ENCODE results near the gene ZCCHC2. TPM values are rescaled to one million over a fixed set of nuclear protein-coding genes. Genes with fewer than 3 reads are reported as not detected.

The ZCCHC2 gene
- total RNA-seq, 2 donors from 2014 or later = 12.9 to 16.8 TPM

DNA sequence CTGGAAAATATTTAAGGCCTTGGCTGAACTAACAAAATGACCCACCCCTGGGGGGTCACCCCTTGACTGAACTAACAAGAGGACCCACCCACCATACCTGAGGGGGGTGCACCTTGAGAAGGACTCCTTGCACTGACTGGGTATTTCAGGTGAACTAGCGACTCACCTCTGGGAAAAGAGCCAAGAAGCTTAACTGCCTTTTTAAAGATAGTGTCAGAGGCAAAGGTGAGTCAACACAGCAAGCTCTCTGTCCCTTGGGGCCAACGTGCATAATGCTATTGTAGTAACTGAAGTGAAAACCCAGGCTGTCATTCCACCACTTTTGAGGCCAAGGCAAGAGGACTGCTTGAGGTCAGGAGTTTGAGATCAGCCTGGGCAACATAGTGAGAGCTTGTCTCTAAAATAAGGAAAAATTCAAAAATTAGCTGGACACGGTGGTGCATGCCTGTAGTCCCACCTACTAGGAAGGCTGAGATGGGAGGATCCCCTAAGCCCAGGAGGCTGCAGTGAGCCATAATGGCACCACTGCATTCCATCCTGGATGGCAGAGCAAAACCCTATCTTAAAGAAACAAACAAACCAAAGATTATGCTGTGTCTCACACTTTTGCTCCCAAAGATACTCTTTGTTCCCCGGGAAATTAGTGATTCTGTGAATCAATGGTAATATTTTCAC is 36.4 kb upstream of the ZCCHC2 start:
- Histone ChIP-seq H3K27ac (no peak overlapping the region), H3K9me3 (peaks cover 0 to 2% of the 10 kb centered on the region in 2 donors), H3K4me3 (no peak overlapping the region), H3K36me3 (no peaks in the 10 kb centered on the region), H3K27me3 (no peaks in the 10 kb centered on the region), H3K4me1 (no peaks in the 10 kb centered on the region)
- TF ChIP-seq, protein P1, sequence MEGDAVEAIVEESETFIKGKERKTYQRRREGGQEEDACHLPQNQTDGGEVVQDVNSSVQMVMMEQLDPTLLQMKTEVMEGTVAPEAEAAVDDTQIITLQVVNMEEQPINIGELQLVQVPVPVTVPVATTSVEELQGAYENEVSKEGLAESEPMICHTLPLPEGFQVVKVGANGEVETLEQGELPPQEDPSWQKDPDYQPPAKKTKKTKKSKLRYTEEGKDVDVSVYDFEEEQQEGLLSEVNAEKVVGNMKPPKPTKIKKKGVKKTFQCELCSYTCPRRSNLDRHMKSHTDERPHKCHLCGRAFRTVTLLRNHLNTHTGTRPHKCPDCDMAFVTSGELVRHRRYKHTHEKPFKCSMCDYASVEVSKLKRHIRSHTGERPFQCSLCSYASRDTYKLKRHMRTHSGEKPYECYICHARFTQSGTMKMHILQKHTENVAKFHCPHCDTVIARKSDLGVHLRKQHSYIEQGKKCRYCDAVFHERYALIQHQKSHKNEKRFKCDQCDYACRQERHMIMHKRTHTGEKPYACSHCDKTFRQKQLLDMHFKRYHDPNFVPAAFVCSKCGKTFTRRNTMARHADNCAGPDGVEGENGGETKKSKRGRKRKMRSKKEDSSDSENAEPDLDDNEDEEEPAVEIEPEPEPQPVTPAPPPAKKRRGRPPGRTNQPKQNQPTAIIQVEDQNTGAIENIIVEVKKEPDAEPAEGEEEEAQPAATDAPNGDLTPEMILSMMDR (IDR thresholded peaks at IDR 0.05) = no peak
- no peak for DNase-seq (ENCODE audit: low spot score)

DNA sequence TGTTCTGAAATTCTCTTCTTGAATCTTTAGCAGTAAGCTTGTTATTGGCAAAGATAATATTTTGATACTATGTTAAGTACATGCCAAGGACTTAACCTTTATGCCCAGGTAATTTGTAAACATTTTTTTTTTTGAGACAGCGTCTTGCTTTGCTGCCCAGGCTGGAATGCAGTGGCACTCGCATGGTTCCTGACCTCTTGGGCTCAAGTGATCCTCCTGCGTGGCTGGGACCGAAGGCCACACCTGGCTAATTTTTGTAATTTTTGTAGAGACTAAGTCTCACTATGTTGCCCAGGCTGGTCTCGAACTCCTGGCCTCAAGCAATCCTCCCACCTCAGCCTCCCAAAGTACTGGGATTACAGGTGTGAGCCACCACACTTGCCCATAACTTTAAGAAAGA is 35.7 kb upstream of the ZCCHC2 start:
- TF ChIP-seq, protein P1 (IDR thresholded peaks at IDR 0.05) = no peak
- Histone ChIP-seq H3K27me3 (no peaks in the 10 kb centered on the region), H3K9me3 (no peaks in the 10 kb centered on the region), H3K27ac (no peak overlapping the region), H3K36me3 (no peaks in the 10 kb centered on the region), H3K4me3 (no peak overlapping the region), H3K4me1 (no peaks in the 10 kb centered on the region)
- no peak for DNase-seq (ENCODE audit: low spot score)

DNA sequence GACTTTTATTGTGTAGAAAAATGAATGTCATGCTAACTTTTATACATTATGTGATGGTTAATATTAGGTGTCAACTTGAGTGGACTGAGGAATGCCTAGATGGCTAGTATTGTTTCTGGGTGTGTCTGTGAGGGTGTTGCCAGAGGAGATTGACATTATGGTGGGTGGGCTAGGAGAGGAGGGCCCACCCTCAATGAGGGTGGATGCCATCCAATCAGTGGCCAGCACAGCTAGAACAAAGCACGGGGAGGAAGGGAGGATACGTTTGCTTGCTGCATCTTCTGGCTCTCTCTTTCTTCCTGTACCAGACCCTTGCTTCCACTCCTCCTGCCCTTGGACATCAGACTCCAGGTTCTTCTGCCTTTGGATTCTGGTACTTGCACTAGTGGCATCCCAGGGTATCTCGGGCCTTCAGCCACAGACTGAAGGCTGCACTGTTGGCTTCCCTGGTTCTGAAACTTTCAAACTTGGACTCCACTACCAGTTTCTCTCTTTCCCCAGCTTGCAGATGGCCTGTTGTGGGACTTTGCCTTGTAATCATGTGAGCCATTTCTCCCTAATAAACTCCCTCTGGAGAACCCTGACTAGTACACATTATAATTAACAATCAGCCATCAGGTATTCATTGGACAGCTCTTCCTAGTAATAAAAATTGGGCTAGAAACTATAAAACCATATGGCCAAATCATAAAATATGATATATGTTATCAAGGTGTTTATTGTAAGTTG is 31.7 kb upstream of the ZCCHC2 start:
- H3K4me3 ChIP-seq = no peak overlapping the region
- no peaks in the 10 kb centered on the region for H3K9me3 ChIP-seq
- TF ChIP-seq, protein P1 (IDR thresholded peaks at IDR 0.05) = no peak
- H3K27ac ChIP-seq = no peak overlapping the region
- no peak for DNase-seq (ENCODE audit: low spot score)
- no peaks in the 10 kb centered on the region for H3K36me3 ChIP-seq
- H3K27me3 ChIP-seq = no peaks in the 10 kb centered on the region
- H3K4me1 ChIP-seq = no peaks in the 10 kb centered on the region

DNA sequence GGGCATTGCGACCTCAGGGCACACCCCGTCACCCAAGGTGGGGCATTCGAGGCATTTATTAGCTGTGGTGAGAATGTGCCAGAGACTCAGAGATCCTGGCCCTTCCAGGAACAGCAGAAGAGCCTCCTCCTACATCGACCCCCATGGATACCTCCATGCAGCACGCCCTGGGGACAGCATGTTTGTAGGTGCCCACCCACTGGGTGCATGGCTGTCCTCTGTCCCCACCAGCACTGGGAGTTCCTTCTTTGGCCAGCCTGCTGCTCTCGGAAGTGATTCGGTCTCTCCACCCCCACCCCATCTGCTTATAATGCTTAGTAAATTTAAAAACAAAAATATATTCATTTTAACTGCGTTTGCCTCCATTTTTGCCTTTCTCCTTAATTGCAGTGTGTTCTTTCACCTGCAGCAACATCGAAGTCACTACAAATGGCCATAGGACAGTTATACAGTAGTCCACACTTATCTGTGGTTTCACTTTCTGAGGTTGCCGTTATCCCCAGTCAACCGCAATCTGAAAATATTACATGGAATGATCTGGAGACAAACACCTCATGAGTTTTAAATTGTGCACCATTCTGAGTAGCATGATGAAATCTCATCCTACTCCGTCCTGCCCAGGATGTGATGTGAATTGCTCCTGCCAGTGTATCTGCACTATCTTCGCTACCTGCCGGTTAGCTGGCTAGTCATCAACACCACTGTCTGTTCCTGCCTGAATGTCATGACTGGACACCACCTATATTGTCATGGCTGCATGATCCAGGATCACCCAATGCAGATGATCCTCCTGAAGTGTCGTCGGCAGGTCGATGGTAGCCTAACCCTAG is 29.6 kb upstream of the ZCCHC2 start:
- Histone ChIP-seq H3K27ac (no peak overlapping the region), H3K9me3 (no peaks in the 10 kb centered on the region), H3K4me1 (no peaks in the 10 kb centered on the region), H3K4me3 (no peak overlapping the region), H3K36me3 (no peaks in the 10 kb centered on the region), H3K27me3 (no peaks in the 10 kb centered on the region)
- TF ChIP-seq, protein P1 (IDR thresholded peaks at IDR 0.05) = no peak
- DNase-seq (ENCODE audit: low spot score) = no peak

DNA sequence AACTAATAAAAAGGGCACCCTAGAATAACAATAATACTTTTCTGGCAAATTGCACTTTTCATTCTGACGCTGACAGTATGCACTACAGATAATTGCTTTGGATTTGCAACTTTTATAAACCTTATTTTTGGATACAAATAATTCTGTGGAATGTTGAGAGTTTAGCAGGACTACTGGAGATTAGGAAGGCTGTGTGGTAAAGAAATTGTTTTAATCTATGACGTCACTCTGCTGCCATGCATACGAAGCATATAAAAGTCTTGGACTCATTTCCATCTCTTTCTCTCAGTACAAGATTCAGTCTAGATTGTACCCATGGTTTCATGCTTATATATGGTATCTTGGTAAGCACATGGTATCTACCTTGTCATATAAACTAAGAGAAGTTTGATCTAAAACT is 28.1 kb upstream of the ZCCHC2 start:
- Histone ChIP-seq H3K4me3 (no peak overlapping the region), H3K27me3 (no peaks in the 10 kb centered on the region), H3K27ac (no peak overlapping the region), H3K9me3 (no peaks in the 10 kb centered on the region), H3K36me3 (no peaks in the 10 kb centered on the region), H3K4me1 (no peaks in the 10 kb centered on the region)
- TF ChIP-seq, protein P1 (IDR thresholded peaks at IDR 0.05) = no peak
- DNase-seq (ENCODE audit: low spot score) = no peak

Data from right atrium auricular region (tissue), 2 donors.